DMS53 (cell line): ENCODE results near the gene KCNT1.

Source experiments
- DNase-seq: peaks from one replicate; lab custom pipeline; 2025; lab: John Stamatoyannopoulos, UW

The KCNT1 gene

GRCh38 chr9:135700525-135700924 lies 1.5 kb upstream of the KCNT1 start:
- peak; percentile 23 for DNase-seq

- peak; percentile 41 for DNase-seq
Observed at GRCh38 chr9:135701067-135701958, 672 bp upstream of the KCNT1 start.

GRCh38 chr9:135703726-135704125 lies 1.7 kb downstream of the KCNT1 start:
- peak; percentile 39 for DNase-seq

GRCh38 chr9:135704483-135704882 lies 2.5 kb downstream of the KCNT1 start:
- DNase-seq = no peak

- DNase-seq = no peak
Observed at GRCh38 chr9:135705376-135705775, 3.4 kb downstream of the KCNT1 start.

GRCh38 chr9:135706288-135706687 lies 4.3 kb downstream of the KCNT1 start:
- DNase-seq = no peak

GRCh38 chr9:135707252-135708138 lies 5.5 kb downstream of the KCNT1 start:
- DNase-seq = no peak

- DNase-seq = no peak
Observed at GRCh38 chr9:135708164-135708563, 6.2 kb downstream of the KCNT1 start.

- DNase-seq = peak; percentile 61
Observed at GRCh38 chr9:135711391-135711790, 9.4 kb downstream of the KCNT1 start.

- no peak for DNase-seq
Observed at GRCh38 chr9:135711881-135712280, 9.9 kb downstream of the KCNT1 start.

- no peak for DNase-seq
Observed at GRCh38 chr9:135712613-135713295, 10.8 kb downstream of the KCNT1 start.

GRCh38 chr9:135714242-135715055 lies 12.5 kb downstream of the KCNT1 start:
- peak; percentile 25 for DNase-seq

- no peak for DNase-seq
Observed at GRCh38 chr9:135715056-135715595, 13.1 kb downstream of the KCNT1 start.

- DNase-seq = no peak
Observed at GRCh38 chr9:135716045-135716444, 14.1 kb downstream of the KCNT1 start.

GRCh38 chr9:135717410-135717809 lies 15.4 kb downstream of the KCNT1 start:
- no peak for DNase-seq

- DNase-seq = peak; percentile 47
Observed at GRCh38 chr9:135718616-135719015, 16.6 kb downstream of the KCNT1 start.

- no peak for DNase-seq
Observed at GRCh38 chr9:135719472-135719871, 17.5 kb downstream of the KCNT1 start.

- no peak for DNase-seq
Observed at GRCh38 chr9:135722365-135722764, 20.4 kb downstream of the KCNT1 start.

- no peak for DNase-seq
Observed at GRCh38 chr9:135724186-135724787, 22.3 kb downstream of the KCNT1 start.

- DNase-seq = no peak
Observed at GRCh38 chr9:135726138-135726853, 24.3 kb downstream of the KCNT1 start.
